ENCODE data around the gene ADIPOR2. TPM values are rescaled to one million over a fixed set of nuclear protein-coding genes. Genes with fewer than 3 reads are reported as not detected.

Gene ADIPOR2
- total and polyA plus RNA-seq, 10 of the 15 experiments (the other 5 are each of a cell fraction or from before 2014, with no cell fraction given) = 8.6 to 65.0 (median 38.0) TPM

GRCh38 chr12:1804545-1805332 lies 113.9 kb downstream of the ADIPOR2 start (continued):
- TF ChIP-seq SUPT20H (IDR thresholded peaks at IDR 0.05; ENCODE audit: borderline replicate concordance, control insufficient read depth, low read depth, low read length) (no peak), SREBF1 (IDR thresholded peaks at IDR 0.05; ENCODE audit: low read length) (peak; percentile 62), KAT2A (conservative IDR thresholded peaks at IDR 0.05; ENCODE audit: control insufficient read depth, low read depth, low read length) (no peak), MYB (IDR thresholded peaks at IDR 0.05; ENCODE audit: borderline replicate concordance, low read depth, low read length) (no peak), REST (IDR thresholded peaks at IDR 0.05; ENCODE audit: low read depth, low read length) (no peak)

- no peak for FAIRE-seq
These were observed 114.7 kb downstream of the ADIPOR2 start for GRCh38 chr12:1805441-1806081.

More at GRCh38 chr12:1805441-1806081, 114.7 kb downstream of the ADIPOR2 start:
- BruUV-seq (replicated peaks) = no TSS peak
- no peaks in the 10 kb centered on the region for H3K36me3 ChIP-seq (ENCODE audit: control insufficient read depth in 2 of 2, insufficient read depth in 2 of 2, low read length in 1 of 2)
- in situ Hi-C loops (cut with MboI) = no loop called here
- no peak overlapping the region for H3K4me3 ChIP-seq
- SMC1A ChIA-PET (ENCODE audit: uncharacterized antibody, unreplicated experiment) = interaction anchor here (1.6 kb wide), 1 partner anchor 134 kb away, joined by 4 read pairs; no protein-coding TSS in a partner anchor
- no peak overlapping the region for H3K4me2 ChIP-seq (ENCODE audit: control insufficient read depth, insufficient read depth)
- no peak overlapping the region for H3K27ac ChIP-seq (ENCODE audit: control insufficient read depth, insufficient read depth)
- POLR2A ChIA-PET = no interaction called here
- WGBS (ENCODE audit: insufficient coverage, insufficient replicate concordance, low lambda C conversion rate, missing lambda C conversion rate) = 68% methylated on average over 16 of the region's 16 CpGs
- H3K9ac ChIP-seq (ENCODE audit: control insufficient read depth, insufficient read depth, low read length) = no peak overlapping the region
- no peak overlapping the region for H2AFZ ChIP-seq (ENCODE audit: control insufficient read depth, low read depth, low read length)
- DNase-seq (ENCODE audit: low read depth, low spot score) (no peak), ATAC-seq (no peak)
- no peaks in the 10 kb centered on the region for H4K20me1 ChIP-seq (ENCODE audit: control insufficient read depth, insufficient read depth)
- no peaks in the 10 kb centered on the region for H3K79me2 ChIP-seq (ENCODE audit: control insufficient read depth, insufficient read depth, low read length)
- RAD21 ChIA-PET (ENCODE audit: unreplicated experiment) = no interaction called here
- no peak for TF ChIP-seq TARDBP (IDR thresholded peaks at IDR 0.05; ENCODE audit: borderline replicate concordance)
- TF ChIP-seq SMAD5 (IDR thresholded peaks at IDR 0.05; ENCODE audit: low read depth) = no peak
- TF ChIP-seq CBX3 (IDR thresholded peaks at IDR 0.05; ENCODE audit: borderline replicate concordance, low read depth) = no peak
- TF ChIP-seq ZNF274 (IDR thresholded peaks at IDR 0.05; ENCODE audit: insufficient read depth, insufficient read length) = no peak
- TF ChIP-seq MXI1 (IDR thresholded peaks at IDR 0.05; ENCODE audit: low read depth, low read length) = no peak
- no peak for TF ChIP-seq CEBPB (IDR thresholded peaks at IDR 0.05; ENCODE audit: borderline replicate concordance in 1 of 2, low read depth in 2 of 2, low read length in 2 of 2)
- TF ChIP-seq SP1 (IDR thresholded peaks at IDR 0.05; ENCODE audit: low read depth, low read length) = no peak
- TF ChIP-seq ZBTB4 (CRISPR knock-in tag; IDR thresholded peaks at IDR 0.05) = no peak
- TF ChIP-seq NFYA (IDR thresholded peaks at IDR 0.05; ENCODE audit: borderline replicate concordance, low read depth, low read length) = no peak
- intact Hi-C loops (cut with micrococcal nuclease; ENCODE audit: unreplicated experiment) = no loop called here
- CTCF ChIA-PET = interaction anchor here (1.0 kb wide), 1 partner anchor 134 kb away, joined by 4 read pairs; no protein-coding TSS in a partner anchor
- no peaks in the 10 kb centered on the region for H3K27me3 ChIP-seq (replicated peaks in 1 of 2; ENCODE audit: control insufficient read depth in 2 of 2, insufficient read depth in 2 of 2, low read length in 1 of 2)
- H3K9me3 ChIP-seq (replicated peaks; ENCODE audit: control insufficient read depth, insufficient read depth, low read length) = no peaks in the 10 kb centered on the region
- H3K4me1 ChIP-seq (ENCODE audit: control insufficient read depth, insufficient read depth, low read length) = peaks cover 3% of the 10 kb centered on the region; the same call in 1 of the 2 replicates

Measured in GM12878 (cell line).